Measurements from ENCODE around the gene CUX1.

GRCh38 chr7:102167254-102167653 lies 349.8 kb downstream of the CUX1 start:
- no peak for TF ChIP-seq POLR2A (IDR thresholded peaks at IDR 0.05)
- TF ChIP-seq CTCF (IDR thresholded peaks at IDR 0.05): no peak

Measured in lower leg skin (tissue), 3 donors.